Naive thymus-derived CD4-positive, alpha-beta T cell (primary cell): ENCODE measurements around the gene FLT3. TPM values are rescaled to one million over a fixed set of nuclear protein-coding genes. Genes with fewer than 3 reads are reported as not detected.
"Not testable (repeated sequence)": the region's sequence is repeated elsewhere in the genome, so short reads cannot be mapped to it uniquely, and the experiment has no call there.

Source experiments
- ATAC-seq: fragments of 150-1000 bp; cut with Tn5 transposase; 2 replicates; pipeline ENCODE4 v1.10.0; 2021; ENCODE audit warnings: mild to moderate bottlenecking, moderate library complexity
- CTCF ChIA-PET: fragments of 350-600 bp; sonication (Branson Sonifier 250); formaldehyde crosslinking; loops from one replicate; lab custom pipeline; 2021; ENCODE audit warnings: antibody characterized with exemption; lab: Charles Lee
- POLR2A ChIA-PET: fragments of 350-600 bp; sonication (Branson Sonifier 250); formaldehyde crosslinking; loops from one replicate; lab custom pipeline; 2021; ENCODE audit warnings: antibody characterized with exemption, inconsistent platforms; lab: Charles Lee
- DNase-seq, 9 donors: peaks; one replicate each; pipeline versions ENCODE4 v3.0.0 to v3.0.0-alpha.2; 2020 to 2022; ENCODE audit warnings: mixed read lengths in 1 of 9
- H3K27ac ChIP-seq: one replicate; pipeline ENCODE4 v1.7.0; 2013; ENCODE audit warnings: mild to moderate bottlenecking, low read depth, low read length, moderate library complexity
- H3K27me3 ChIP-seq, 2 donors: one replicate each; pipeline ENCODE4 v1.7.0; 2013; ENCODE audit warnings: low read length in 2 of 2, mild to moderate bottlenecking in 2 of 2, moderate library complexity in 2 of 2; ENCODE audit not compliant: control insufficient read depth in 2 of 2, insufficient read depth in 2 of 2
- H3K36me3 ChIP-seq, 3 experiments: 1 replicate in 2 of 3; 2 replicates in 1 of 3; pipeline ENCODE4 v1.7.0; 2013; ENCODE audit warnings: low read length in 3 of 3, mild to moderate bottlenecking in 3 of 3, moderate library complexity in 1 of 3; ENCODE audit not compliant: insufficient read depth in 3 of 3, control insufficient read depth in 2 of 3
- H3K4me1 ChIP-seq, 2 donors: one replicate each; pipeline ENCODE4 v1.7.0; 2013; ENCODE audit warnings: low read length in 2 of 2, mild to moderate bottlenecking in 2 of 2, moderate library complexity in 1 of 2; ENCODE audit not compliant: control insufficient read depth in 2 of 2, insufficient read depth in 2 of 2
- H3K4me3 ChIP-seq: 2 replicates; pipeline ENCODE4 v1.7.0; 2013; ENCODE audit warnings: mild to moderate bottlenecking, low read length
- H3K9me3 ChIP-seq, 3 experiments: 1 replicate in 2 of 3; 2 replicates in 1 of 3; pipeline ENCODE4 v1.7.0; 2013; ENCODE audit warnings: low read length in 3 of 3; ENCODE audit not compliant: control insufficient read depth in 2 of 3
- H3K27ac Mint-ChIP-seq, 9 donors: one replicate each; pipeline ENCODE4 v1.8.0; 2020 to 2022; ENCODE audit warnings: mixed read lengths in 9 of 9, mild to moderate bottlenecking in 8 of 9, moderate library complexity in 5 of 9, inconsistent platforms in 2 of 9
- H3K27me3 Mint-ChIP-seq, 5 donors: one replicate each; pipeline ENCODE4 v1.8.0; 2021 to 2022; ENCODE audit warnings: mixed read lengths in 5 of 5, mild to moderate bottlenecking in 1 of 5
- H3K36me3 Mint-ChIP-seq, 5 donors: one replicate each; pipeline ENCODE4 v1.8.0; 2020 to 2022; ENCODE audit warnings: mixed read lengths in 5 of 5, mild to moderate bottlenecking in 3 of 5, inconsistent platforms in 1 of 5
- H3K4me1 Mint-ChIP-seq, 7 donors: one replicate each; pipeline ENCODE4 v1.8.0; 2020 to 2022; ENCODE audit warnings: mixed read lengths in 7 of 7, mild to moderate bottlenecking in 3 of 7, inconsistent platforms in 1 of 7
- H3K4me3 Mint-ChIP-seq, 10 donors: one replicate each; pipeline ENCODE4 v1.8.0; 2020 to 2022; ENCODE audit warnings: mild to moderate bottlenecking in 10 of 10, mixed read lengths in 10 of 10, moderate library complexity in 6 of 10, inconsistent platforms in 2 of 10
- H3K9me3 Mint-ChIP-seq, 11 donors: one replicate each; pipeline ENCODE4 v1.8.0; 2020 to 2022; ENCODE audit warnings: mixed read lengths in 11 of 11, mild to moderate bottlenecking in 4 of 11, inconsistent platforms in 1 of 11, moderate library complexity in 1 of 11
- intact Hi-C, 2 donors: fragments of 100-400 bp; cut with micrococcal nuclease; formaldehyde crosslinking; loops; one replicate each; pipeline ENCODE4 v1.15.1; 2023
- polyA plus RNA-seq, 2 donors: library from polyadenylated mRNA; unstranded; fragments of 300-500 nt; fragmentation: Illumina TruSeq; gene quantifications; one replicate each; pipeline ENCODE4 v1.2.3, GENCODE V29; 2021
- total RNA-seq, 6 experiments: library from RNA in 5 of 6; stranded (reverse) in 5 of 6; gene quantifications; 1 replicate in 5 of 6; 2 replicates in 1 of 6; pipeline ENCODE4 v1.2.3 and lab custom pipeline; 2021 to 2026

Gene FLT3
- total and polyA plus RNA-seq, 7 experiments from 2014 or later = 0.77 to 3.4 TPM; not detected in 5

GRCh38 chr13:28005016-28005415, 95.4 kb downstream of the FLT3 start:
- peaks cover 0 to 15% (median 3%) of the 10 kb centered on the region in 5 donors for H3K27me3 Mint-ChIP-seq
- H3K27ac ChIP-seq, H3K4me3 Mint-ChIP-seq, H3K4me3 ChIP-seq, intact Hi-C loops, H3K4me1 ChIP-seq, H3K36me3 Mint-ChIP-seq, H3K9me3 Mint-ChIP-seq, H3K27ac Mint-ChIP-seq, H3K9me3 ChIP-seq, DNase-seq, POLR2A ChIA-PET, ATAC-seq, H3K36me3 ChIP-seq, H3K27me3 ChIP-seq, H3K4me1 Mint-ChIP-seq: not testable (repeated sequence)
- CTCF ChIA-PET = interaction anchor here (0.5 kb wide), 1 partner anchor 664 kb away, joined by 6 read pairs; no protein-coding TSS in a partner anchor

GRCh38 chr13:28002886-28003698, 97.3 kb downstream of the FLT3 start:
- CTCF ChIA-PET = interaction anchor here (0.8 kb wide), 1 partner anchor 1018 kb away, joined by 3 read pairs; no protein-coding TSS in a partner anchor
- Histone ChIP-seq H3K4me1 (no peaks in the 10 kb centered on the region), H3K9me3 (no peaks in the 10 kb centered on the region), H3K4me3 (no peak overlapping the region), H3K27me3 (no peaks in the 10 kb centered on the region), H3K27ac (no peak overlapping the region), H3K36me3 (no peaks in the 10 kb centered on the region)
- DNase-seq = no peak
- ATAC-seq = no peak
- intact Hi-C loops = no loop called here
- Mint-ChIP-seq H3K27ac (no peak overlapping the region), H3K4me3 (no peak overlapping the region), H3K27me3 (peaks cover 0 to 6% (median 0%) of the 10 kb centered on the region in 5 donors), H3K9me3 (no peaks in the 10 kb centered on the region), H3K4me1 (peaks cover 0 to 3% (median 1%) of the 10 kb centered on the region in 7 donors), H3K36me3 (no peaks in the 10 kb centered on the region)
- POLR2A ChIA-PET = no interaction called here

DNA sequence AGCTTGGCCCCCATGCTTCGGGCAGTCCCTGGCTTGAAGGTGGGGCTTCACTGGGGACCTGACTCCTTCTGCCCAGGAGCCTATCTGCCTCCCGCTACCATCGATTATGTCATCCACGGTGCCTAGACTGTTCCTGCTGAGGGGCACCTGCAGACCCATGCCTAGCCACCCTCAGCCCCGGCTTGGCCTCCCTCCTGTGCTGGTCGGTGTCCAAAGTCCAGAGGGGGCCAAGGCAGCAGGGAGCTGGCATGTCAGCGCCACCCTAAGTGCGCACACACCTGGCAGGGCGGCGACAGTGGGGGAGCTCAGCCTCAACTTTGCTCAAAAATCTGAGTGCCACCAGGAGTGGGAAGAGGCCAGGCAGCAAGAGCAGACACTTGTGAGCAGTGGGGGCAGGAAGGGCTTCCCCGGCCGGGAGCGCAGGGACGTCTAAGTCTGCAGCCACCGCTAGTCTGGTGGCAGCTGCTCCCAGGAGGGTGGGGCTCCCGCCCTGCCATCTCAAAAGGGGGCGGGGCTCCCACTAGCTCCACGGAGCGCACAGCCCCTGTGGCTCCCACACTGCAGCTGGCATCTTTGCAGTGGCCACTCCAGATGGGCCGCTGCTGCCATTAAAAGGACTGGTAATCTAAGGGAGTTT, 98.4 kb downstream of the FLT3 start:
- no peak overlapping the region for H3K27ac ChIP-seq
- Mint-ChIP-seq H3K4me3 (no peak overlapping the region), H3K4me1 (peaks cover 0 to 7% (median 6%) of the 10 kb centered on the region in 7 donors), H3K27ac (no peak overlapping the region), H3K27me3 (peaks cover 0 to 6% (median 0%) of the 10 kb centered on the region in 5 donors), H3K36me3 (no peaks in the 10 kb centered on the region), H3K9me3 (no peaks in the 10 kb centered on the region)
- H3K9me3 ChIP-seq = no peaks in the 10 kb centered on the region
- no peak overlapping the region for H3K4me3 ChIP-seq
- DNase-seq (no peak), ATAC-seq (no peak)
- H3K4me1 ChIP-seq = no peaks in the 10 kb centered on the region
- H3K27me3 ChIP-seq = no peaks in the 10 kb centered on the region
- no peaks in the 10 kb centered on the region for H3K36me3 ChIP-seq
- POLR2A ChIA-PET = no interaction called here
- intact Hi-C loops = no loop called here
- CTCF ChIA-PET = no interaction called here

GRCh38 chr13:28001049-28001448, 99.3 kb downstream of the FLT3 start:
- CTCF ChIA-PET = no interaction called here
- Histone ChIP-seq H3K27me3 (no peaks in the 10 kb centered on the region), H3K4me3 (no peak overlapping the region), H3K36me3 (no peaks in the 10 kb centered on the region), H3K9me3 (no peaks in the 10 kb centered on the region), H3K27ac (no peak overlapping the region), H3K4me1 (no peaks in the 10 kb centered on the region)
- intact Hi-C loops = no loop called here
- Mint-ChIP-seq H3K4me1 (peaks cover 0 to 7% (median 6%) of the 10 kb centered on the region in 7 donors), H3K4me3 (no peak overlapping the region), H3K9me3 (no peaks in the 10 kb centered on the region), H3K36me3 (no peaks in the 10 kb centered on the region), H3K27me3 (peaks cover 0 to 6% (median 0%) of the 10 kb centered on the region in 5 donors), H3K27ac (no peak overlapping the region)
- POLR2A ChIA-PET = no interaction called here
- ATAC-seq (peak; percentile 10), DNase-seq (no peak)

DNA sequence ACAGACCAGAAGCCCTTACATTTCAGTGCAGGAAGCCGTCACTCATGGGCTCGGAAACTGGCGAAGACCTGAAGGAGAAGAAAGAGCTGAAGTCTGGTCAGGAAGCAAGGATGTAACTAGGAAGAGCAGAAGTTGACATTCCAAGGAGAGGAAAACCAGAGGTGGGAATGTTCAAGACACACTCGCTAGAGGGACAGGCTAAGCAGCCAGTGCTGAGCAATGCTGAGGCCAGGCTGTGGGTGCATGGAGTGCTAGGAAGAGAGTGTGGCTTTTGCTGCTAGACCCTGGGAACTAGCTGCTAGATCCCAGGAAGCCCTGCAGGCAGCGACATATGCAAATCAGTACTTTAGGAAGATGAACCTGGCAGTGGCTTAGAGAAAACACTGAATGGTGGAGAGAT, 99.8 kb downstream of the FLT3 start:
- no peaks in the 10 kb centered on the region for H3K27me3 ChIP-seq
- ATAC-seq = peak; percentile 18
- no peak overlapping the region for H3K4me3 ChIP-seq
- intact Hi-C loops = no loop called here
- no peaks in the 10 kb centered on the region for H3K9me3 Mint-ChIP-seq
- H3K27ac Mint-ChIP-seq = no peak overlapping the region
- ChIA-PET POLR2A (no interaction called here), CTCF (no interaction called here)
- no peaks in the 10 kb centered on the region for H3K4me1 ChIP-seq
- no peak for DNase-seq
- peaks cover 0 to 6% (median 0%) of the 10 kb centered on the region in 5 donors for H3K27me3 Mint-ChIP-seq
- H3K4me3 Mint-ChIP-seq = no peak overlapping the region
- H3K9me3 ChIP-seq = no peaks in the 10 kb centered on the region
- no peaks in the 10 kb centered on the region for H3K36me3 ChIP-seq
- H3K27ac ChIP-seq = no peak overlapping the region
- H3K4me1 Mint-ChIP-seq = peaks cover 0 to 7% (median 6%) of the 10 kb centered on the region in 7 donors
- no peaks in the 10 kb centered on the region for H3K36me3 Mint-ChIP-seq

DNA sequence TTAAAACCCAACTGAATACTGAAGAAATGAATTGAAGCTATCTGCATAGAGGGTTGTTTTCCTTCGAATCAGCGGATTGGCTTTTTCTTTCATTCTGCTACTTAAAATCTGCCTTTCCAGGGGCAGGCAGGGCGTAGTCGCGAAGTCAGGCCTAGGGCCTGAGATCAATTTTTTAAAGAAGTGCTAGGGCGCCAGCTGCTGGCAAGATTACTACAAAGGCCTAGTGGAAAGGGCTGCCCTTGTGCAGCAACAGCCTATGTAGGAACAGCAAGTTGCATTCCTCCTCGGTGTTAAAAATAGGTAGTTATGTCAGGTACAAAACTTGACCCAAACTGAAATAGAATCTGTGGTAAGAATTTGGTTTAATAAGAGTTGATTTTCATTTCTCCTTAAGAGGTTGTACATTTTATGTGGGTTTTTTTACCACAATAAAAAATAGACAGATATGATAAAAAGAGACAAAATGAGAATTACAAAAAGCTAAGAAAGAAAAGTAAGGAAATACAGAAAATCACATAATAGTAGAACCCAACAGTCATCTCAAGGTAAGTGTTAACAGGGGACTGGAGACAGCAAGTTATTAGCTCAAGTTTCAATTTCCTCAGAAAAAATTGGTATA, 102.4 kb downstream of the FLT3 start:
- Histone ChIP-seq H3K27me3 (no peaks in the 10 kb centered on the region), H3K4me1 (no peaks in the 10 kb centered on the region), H3K4me3 (no peak overlapping the region), H3K9me3 (no peaks in the 10 kb centered on the region), H3K36me3 (no peaks in the 10 kb centered on the region), H3K27ac (no peak overlapping the region)
- Mint-ChIP-seq H3K36me3 (no peaks in the 10 kb centered on the region), H3K4me1 (peaks cover 0 to 7% (median 6%) of the 10 kb centered on the region in 7 donors), H3K27me3 (peaks cover 0 to 6% (median 0%) of the 10 kb centered on the region in 5 donors), H3K27ac (peak overlapping the region in 5 of 9 donors; percentile 14 to 72 (median 31)), H3K9me3 (no peaks in the 10 kb centered on the region), H3K4me3 (no peak overlapping the region)
- ChIA-PET CTCF (interaction anchor here (1.0 to 1.7 kb wide), 3 partner anchors 168 to 624 kb away, joined by 3 to 5 read pairs (median 4); no protein-coding TSS in a partner anchor), POLR2A (interaction anchor here (0.6 kb wide), 1 partner anchor 105 kb away, joined by 4 read pairs; no protein-coding TSS in a partner anchor)
- peak in 4 of 9 donors; percentile 7 to 18 (median 13) for DNase-seq
- intact Hi-C loops = loop anchor here in 1 of 2 donors (5.0 kb wide), 2 partner anchors 139 to 166 kb away; partner anchors contain the start of gene PAN3
- ATAC-seq = no peak
